ENCODE results near the gene CDK5R2. TPM values are rescaled to one million over a fixed set of nuclear protein-coding genes. Genes with fewer than 3 reads are reported as not detected.

The CDK5R2 gene
- total RNA-seq, 1 experiment from 2014 or later = 0.44 TPM

- no peak within 1 kb of the TSS for H3K4me2 ChIP-seq (ENCODE audit: low read length)
These were observed 34.2 kb downstream of the CDK5R2 start, which contains the start of gene CRYBA2 for GRCh38 chr2:218993345-218994315. Gene CRYBA2, minus strand, starts transcription at chr2:218993422. Its CDS starts 246 bp downstream, at chr2:218993176.

More at GRCh38 chr2:218993345-218994315, 34.2 kb downstream of the CDK5R2 start, which contains the start of gene CRYBA2:
- Histone ChIP-seq H3K27ac (ENCODE audit: low read depth, low read length) (no peak within 1 kb of the TSS), H4K20me1 (ENCODE audit: insufficient read depth) (no peaks in the 10 kb centered on the region), H3K79me2 (ENCODE audit: insufficient read depth, low read length) (no peaks in the 10 kb centered on the region), H3K4me3 (replicated peaks in 1 of 2; ENCODE audit: low read depth in 1 of 2, low read length in 2 of 2) (no peak within 1 kb of the TSS), H3K27me3 (ENCODE audit: insufficient read depth, low read length) (no peaks in the 10 kb centered on the region), H3K9me2 (ENCODE audit: insufficient read depth) (no peaks in the 10 kb centered on the region), H3K9me3 (ENCODE audit: control insufficient read depth in 1 of 2, insufficient read depth in 1 of 2, low read depth in 1 of 2, low read length in 2 of 2) (no peaks in the 10 kb centered on the region), H3K36me3 (ENCODE audit: control insufficient read depth in 1 of 2, insufficient read depth in 2 of 2, low read length in 2 of 2) (no peaks in the 10 kb centered on the region), H3K4me1 (ENCODE audit: control insufficient read depth in 1 of 2, insufficient read depth in 2 of 2, low read length in 2 of 2) (peaks cover 0 to 16% of the 10 kb centered on the region in 2 experiments; a peak in 3 of 4 replicates), H3K9ac (ENCODE audit: low read length) (no peak within 1 kb of the TSS), H2AFZ (ENCODE audit: low read depth, low read length, poor library complexity, severe bottlenecking) (no peak within 1 kb of the TSS)
- intact Hi-C loops (cut with micrococcal nuclease) = no loop called here
- DNase-seq (ENCODE audit: low read depth, low spot score) = no peak
- no TSS peak for BruUV-seq (replicated peaks)
- no peak for ATAC-seq
- POLR2A ChIA-PET = no interaction called here
- TF ChIP-seq ZBTB33 (IDR thresholded peaks at IDR 0.05; ENCODE audit: extremely low read depth, insufficient replicate concordance, low read length) (no peak), EZH2 (IDR thresholded peaks at IDR 0.05) (no peak), ZFX (IDR thresholded peaks at IDR 0.05) (no peak), JUND (IDR thresholded peaks at IDR 0.05) (no peak), EZH2phosphoT487 (IDR thresholded peaks at IDR 0.05; ENCODE audit: borderline replicate concordance) (no peak), FOSL1 (IDR thresholded peaks at IDR 0.05; ENCODE audit: low read depth) (no peak), ATF3 (IDR thresholded peaks at IDR 0.05) (no peak), SP1 (IDR thresholded peaks at IDR 0.05; ENCODE audit: low read depth) (no peak), YY1 (IDR thresholded peaks at IDR 0.05; ENCODE audit: extremely low read depth, insufficient replicate concordance, low read depth, low read length) (no peak), ZNF274 (IDR thresholded peaks at IDR 0.05; ENCODE audit: low read depth, low read length) (no peak), REST (IDR thresholded peaks at IDR 0.05; ENCODE audit: low read depth) (no peak), POLR2A (IDR thresholded peaks at IDR 0.05; ENCODE audit: borderline replicate concordance, extremely low read depth, insufficient read depth, insufficient read length) (no peak), SRF (IDR thresholded peaks at IDR 0.05; ENCODE audit: low read depth) (no peak), CBX3 (IDR thresholded peaks at IDR 0.05; ENCODE audit: low read depth) (no peak), RAD21 (IDR thresholded peaks at IDR 0.05; ENCODE audit: low read depth) (no peak), CEBPB (IDR thresholded peaks at IDR 0.05; ENCODE audit: low read depth) (no peak)
- RAD21 ChIA-PET (ENCODE audit: low non-redundant PET in 1 of 2, low total read pairs in 2 of 2, uncharacterized antibody in 2 of 2, unreplicated experiment in 2 of 2) = no interaction called here
- CTCF ChIA-PET = interaction anchor here (0.6 to 2.8 kb wide), 2 partner anchors 27 to 161 kb away, joined by 5 to 17 read pairs; no protein-coding TSS in a partner anchor

All from HCT116 (cell line).